Muscle layer of colon (tissue), 2 donors: ENCODE measurements around the gene HIPK3.
"Not testable (repeated sequence)": the region's sequence is repeated elsewhere in the genome, so short reads cannot be mapped to it uniquely, and the experiment has no call there.

Experiments used
- H3K27ac ChIP-seq: one replicate; pipeline ENCODE4 v1.7.0; 2013; ENCODE audit warnings: low read depth, mild to moderate bottlenecking, low read length, moderate library complexity
- H3K27me3 ChIP-seq, 2 donors: one replicate each; pipeline ENCODE4 v1.7.0; 2013; ENCODE audit warnings: low read length in 2 of 2, mild to moderate bottlenecking in 2 of 2; ENCODE audit not compliant: insufficient read depth in 2 of 2, control insufficient read depth in 1 of 2
- H3K36me3 ChIP-seq: one replicate; pipeline ENCODE4 v1.7.0; 2013; ENCODE audit warnings: mild to moderate bottlenecking, low read length; ENCODE audit not compliant: insufficient read depth
- H3K4me1 ChIP-seq: one replicate; pipeline ENCODE4 v1.7.0; 2013; ENCODE audit warnings: mild to moderate bottlenecking, low read length; ENCODE audit not compliant: insufficient read depth
- H3K4me3 ChIP-seq, 2 donors: one replicate each; pipeline ENCODE4 v1.7.0; 2013; ENCODE audit warnings: low read length in 2 of 2, low read depth in 1 of 2, mild to moderate bottlenecking in 1 of 2, moderate library complexity in 1 of 2
- H3K9ac ChIP-seq: one replicate; pipeline ENCODE4 v1.7.0; 2013; ENCODE audit warnings: low read length
- H3K9me3 ChIP-seq: one replicate; pipeline ENCODE4 v1.7.0; 2013; ENCODE audit warnings: mild to moderate bottlenecking, low read length
- donor health status: abdominal sarcoma.
- donor health status: Adenocarcinoma of cecum.

HIPK3 gene

GRCh38 chr11:33234397-33235190, 22.6 kb upstream of the HIPK3 start:
- Histone ChIP-seq H3K9ac (no peak overlapping the region), H3K4me3 (no peak overlapping the region), H3K36me3 (no peaks in the 10 kb centered on the region), H3K27ac (no peak overlapping the region), H3K9me3 (no peaks in the 10 kb centered on the region), H3K27me3 (no peaks in the 10 kb centered on the region), H3K4me1 (no peaks in the 10 kb centered on the region)

GRCh38 chr11:33237039-33237597, 20.1 kb upstream of the HIPK3 start:
- Histone ChIP-seq H3K27ac (no peak overlapping the region), H3K4me3 (no peak overlapping the region), H3K9ac (no peak overlapping the region), H3K4me1 (no peaks in the 10 kb centered on the region), H3K27me3 (no peaks in the 10 kb centered on the region), H3K36me3 (no peaks in the 10 kb centered on the region), H3K9me3 (no peaks in the 10 kb centered on the region)

- Histone ChIP-seq H3K9me3 (no peaks in the 10 kb centered on the region), H3K27ac (no peak overlapping the region), H3K36me3 (no peaks in the 10 kb centered on the region), H3K4me3 (no peak overlapping the region), H3K9ac (no peak overlapping the region), H3K27me3 (no peaks in the 10 kb centered on the region), H3K4me1 (no peaks in the 10 kb centered on the region)
Observed at GRCh38 chr11:33242575-33242974, 14.6 kb upstream of the HIPK3 start.

- H3K4me1 ChIP-seq, H3K4me3 ChIP-seq, H3K9me3 ChIP-seq, H3K27ac ChIP-seq, H3K27me3 ChIP-seq, H3K36me3 ChIP-seq, H3K9ac ChIP-seq: not testable (repeated sequence)
Observed at GRCh38 chr11:33243654-33244053, 13.5 kb upstream of the HIPK3 start.

- H3K36me3 ChIP-seq, result no peaks in the 10 kb centered on the region
- no peaks in the 10 kb centered on the region for H3K4me1 ChIP-seq
- H3K27me3 ChIP-seq, result no peaks in the 10 kb centered on the region
- H3K4me3 ChIP-seq, result no peak overlapping the region
- H3K9ac ChIP-seq, result no peak overlapping the region
- H3K27ac ChIP-seq, result no peak overlapping the region
- no peaks in the 10 kb centered on the region for H3K9me3 ChIP-seq
Observed at GRCh38 chr11:33248416-33248971, 8.7 kb upstream of the HIPK3 start.

- H3K36me3 ChIP-seq, result no peaks in the 10 kb centered on the region
- H3K9ac ChIP-seq, result peak overlapping the region; percentile 84
- H3K9me3 ChIP-seq, result no peaks in the 10 kb centered on the region
- peak overlapping the region; percentile 52 to 91 for H3K4me3 ChIP-seq
- no peaks in the 10 kb centered on the region for H3K27me3 ChIP-seq
- H3K4me1 ChIP-seq, result peaks cover 23% of the 10 kb centered on the region
- H3K27ac ChIP-seq, result peak overlapping the region; percentile 92
Observed at GRCh38 chr11:33256031-33256812, 959 bp upstream of the HIPK3 start.

- no peaks in the 10 kb centered on the region for H3K27me3 ChIP-seq
- no peaks in the 10 kb centered on the region for H3K36me3 ChIP-seq
- peaks cover 25% of the 10 kb centered on the region for H3K4me1 ChIP-seq
- peak overlapping the region; percentile 52 to 91 for H3K4me3 ChIP-seq
- H3K9ac ChIP-seq, result peak overlapping the region; percentile 84
- no peaks in the 10 kb centered on the region for H3K9me3 ChIP-seq
- H3K27ac ChIP-seq, result peak overlapping the region; percentile 92
Observed at GRCh38 chr11:33256813-33257159, 395 bp upstream of the HIPK3 start.

- Histone ChIP-seq H3K4me1 (peaks cover 36% of the 10 kb centered on the region), H3K9ac (peak overlapping the region; percentile 68), H3K4me3 (peak overlapping the region; percentile 84 to 98), H3K27me3 (no peaks in the 10 kb centered on the region), H3K36me3 (no peaks in the 10 kb centered on the region), H3K27ac (peak overlapping the region; percentile 99), H3K9me3 (no peaks in the 10 kb centered on the region)
Observed at GRCh38 chr11:33257897-33258630, 883 bp downstream of the HIPK3 start.

- peaks cover 43% of the 10 kb centered on the region for H3K4me1 ChIP-seq
- no peaks in the 10 kb centered on the region for H3K36me3 ChIP-seq
- H3K27me3 ChIP-seq, result no peaks in the 10 kb centered on the region
- H3K27ac ChIP-seq, result peak overlapping the region; percentile 99
- no peaks in the 10 kb centered on the region for H3K9me3 ChIP-seq
- H3K4me3 ChIP-seq, result peak overlapping the region; percentile 84 to 98
- H3K9ac ChIP-seq, result peak overlapping the region; percentile 68
Observed at GRCh38 chr11:33258631-33259205, 1.5 kb downstream of the HIPK3 start.

- Histone ChIP-seq H3K9me3 (no peaks in the 10 kb centered on the region), H3K27ac (peak overlapping the region; percentile 99), H3K4me1 (peaks cover 50% of the 10 kb centered on the region), H3K36me3 (no peaks in the 10 kb centered on the region), H3K4me3 (peak overlapping the region in 1 of 2 donors; percentile 84), H3K9ac (no peak overlapping the region), H3K27me3 (no peaks in the 10 kb centered on the region)
Observed at GRCh38 chr11:33259869-33260268, 2.7 kb downstream of the HIPK3 start.
